H1 (cell line): ENCODE data around the gene TBC1D4. TPM values are rescaled to one million over a fixed set of nuclear protein-coding genes. Genes with fewer than 3 reads are reported as not detected.
"Not testable (repeated sequence)": the region's sequence is repeated elsewhere in the genome, so short reads cannot be mapped to it uniquely, and the experiment has no call there.

Experiments used
- CTCF ChIA-PET: fragments of 300-600 bp; sonication (Branson Sonifier 250); formaldehyde crosslinking; loops from one replicate; lab custom pipeline; 2021; ENCODE audit not compliant: partially characterized antibody; lab: Charles Lee
- POLR2A ChIA-PET: fragments of 300-600 bp; sonication (Branson Sonifier 250); formaldehyde crosslinking; loops from one replicate; lab custom pipeline; 2021; ENCODE audit warnings: inconsistent platforms; ENCODE audit not compliant: partially characterized antibody; lab: Charles Lee
- DNase-seq, 2 experiments: peaks; one replicate each; pipeline versions ENCODE4 v3.0.0 to v3.0.0-alpha.2; 2010 to 2022; ENCODE audit warnings: low spot score in 2 of 2, low read depth in 1 of 2, mixed read lengths in 1 of 2
- FAIRE-seq: peaks from 2 replicates; lab custom pipeline; 2011; peaks lifted over from hg19 to GRCh38; lab: Jason Lieb, UNC
- H2AFZ ChIP-seq: 2 replicates; pipeline ENCODE4 v1.8.1; 2012; ENCODE audit warnings: low read length, inconsistent platforms
- H2AK5ac ChIP-seq: 2 replicates; pipeline ENCODE4 v1.6.1; 2013; ENCODE audit warnings: low read depth, low read length
- H2BK120ac ChIP-seq: replicated peaks from 2 replicates; pipeline ENCODE3; 2013; ENCODE audit warnings: low read depth, low read length, inconsistent platforms
- H2BK12ac ChIP-seq: 2 replicates; pipeline ENCODE4 v1.6.1; 2013; ENCODE audit warnings: low read depth, low read length
- H2BK15ac ChIP-seq: 2 replicates; pipeline ENCODE4 v1.6.1; 2013; ENCODE audit warnings: low read length
- H2BK20ac ChIP-seq: 2 replicates; pipeline ENCODE4 v1.6.1; 2013; ENCODE audit warnings: low read length
- H2BK5ac ChIP-seq: 2 replicates; pipeline ENCODE4 v1.6.1; 2013; ENCODE audit warnings: low read depth, low read length
- H3K14ac ChIP-seq: 2 replicates; pipeline ENCODE4 v1.6.1; 2013; ENCODE audit warnings: inconsistent platforms; ENCODE audit not compliant: insufficient read length
- H3K18ac ChIP-seq: 2 replicates; pipeline ENCODE4 v1.6.1; 2013; ENCODE audit warnings: low read length; ENCODE audit errors: extremely low read depth
- H3K23ac ChIP-seq: 2 replicates; pipeline ENCODE4 v1.6.1; 2013; ENCODE audit warnings: inconsistent platforms; ENCODE audit not compliant: insufficient read length
- H3K23me2 ChIP-seq: 2 replicates; pipeline ENCODE4 v1.6.1; 2013; ENCODE audit warnings: low read depth, low read length
- H3K27ac ChIP-seq: 2 replicates; pipeline ENCODE4 v1.6.1; 2011; ENCODE audit warnings: low read depth, low read length, inconsistent platforms
- H3K27me3 ChIP-seq, 4 experiments: replicated peaks in 1 of 4; 1 replicate in 1 of 4; 2 replicates in 3 of 4; pipeline versions ENCODE4 v1.6.1 to v1.8.1; 2011 to 2013; ENCODE audit warnings: low read length in 3 of 4, mild to moderate bottlenecking in 3 of 4, inconsistent platforms in 2 of 4, mixed read lengths in 2 of 4, moderate library complexity in 1 of 4; ENCODE audit not compliant: control insufficient read depth in 3 of 4, insufficient read depth in 3 of 4; ENCODE audit errors: extremely low read depth in 1 of 4
- H3K36me3 ChIP-seq, 4 experiments: 2 replicates each; pipeline versions ENCODE4 v1.6.1 to v1.8.1; 2011 to 2013; ENCODE audit warnings: mild to moderate bottlenecking in 4 of 4, low read length in 3 of 4, moderate library complexity in 2 of 4, control low read depth in 1 of 4, inconsistent platforms in 1 of 4; ENCODE audit not compliant: insufficient read depth in 4 of 4, control insufficient read depth in 2 of 4
- H3K4ac ChIP-seq: replicated peaks from 2 replicates; pipeline ENCODE3; 2013; ENCODE audit warnings: low read length, low read depth, mixed read lengths, inconsistent platforms; ENCODE audit not compliant: insufficient read length
- H3K4me1 ChIP-seq, 4 experiments: replicated peaks in 1 of 4; 1 replicate in 1 of 4; 2 replicates in 3 of 4; pipeline versions ENCODE4 v1.6.1 to v1.8.1; 2011 to 2013; ENCODE audit warnings: low read length in 3 of 4, inconsistent platforms in 2 of 4, mixed read lengths in 1 of 4; ENCODE audit not compliant: insufficient read depth in 4 of 4, control insufficient read depth in 3 of 4
- H3K4me2 ChIP-seq, 2 experiments: 2 replicates each; pipeline versions ENCODE4 v1.6.1 to v1.8.1; 2011 to 2013; ENCODE audit warnings: low read depth in 2 of 2, low read length in 2 of 2, control low read depth in 1 of 2, inconsistent platforms in 1 of 2, mild to moderate bottlenecking in 1 of 2; ENCODE audit not compliant: insufficient read depth in 1 of 2
- H3K4me3 ChIP-seq, 4 experiments: fragments of 200-600, 300-600 bp in 1 of 4; sonication (generic), shearing (Covaris generic), sonication (Bioruptor Twin) in 1 of 4; 2 replicates each; pipeline versions ENCODE4 v1.5.1 to v1.8.1; 2011 to 2016; ENCODE audit warnings: low read length in 4 of 4, low read depth in 3 of 4, control low read depth in 2 of 4, inconsistent platforms in 2 of 4, mild to moderate bottlenecking in 2 of 4, mixed read lengths in 1 of 4, moderate library complexity in 1 of 4; ENCODE audit not compliant: insufficient read depth in 2 of 4; ENCODE audit errors: extremely low read depth in 1 of 4
- H3K56ac ChIP-seq: replicated peaks from 2 replicates; pipeline ENCODE3; 2013; ENCODE audit warnings: low read depth, mild to moderate bottlenecking, mixed read lengths, low read length, inconsistent platforms; ENCODE audit not compliant: insufficient read length
- H3K79me1 ChIP-seq: 2 replicates; pipeline ENCODE4 v1.6.1; 2013; ENCODE audit warnings: low read depth, low read length, control low read depth
- H3K79me2 ChIP-seq, 2 experiments: 2 replicates each; pipeline versions ENCODE4 v1.6.1 to v1.8.1; 2012 to 2013; ENCODE audit warnings: low read length in 2 of 2, mild to moderate bottlenecking in 2 of 2, inconsistent platforms in 1 of 2; ENCODE audit not compliant: insufficient read depth in 2 of 2, control insufficient read depth in 1 of 2
- H3K9ac ChIP-seq, 4 experiments: replicated peaks in 1 of 4; 1 replicate in 1 of 4; 2 replicates in 3 of 4; pipeline versions ENCODE4 v1.6.1 to v1.8.1; 2011 to 2013; ENCODE audit warnings: low read depth in 3 of 4, low read length in 3 of 4, control low read depth in 2 of 4, mild to moderate bottlenecking in 2 of 4, moderate library complexity in 2 of 4, inconsistent platforms in 1 of 4; ENCODE audit errors: extremely low read depth in 1 of 4
- H3K9me3 ChIP-seq, 2 experiments: 2 replicates each; pipeline versions ENCODE4 v1.6.1 to v1.8.1; 2012 to 2013; ENCODE audit warnings: mild to moderate bottlenecking in 2 of 2, moderate library complexity in 2 of 2, control low read depth in 1 of 2, inconsistent platforms in 1 of 2, low read depth in 1 of 2, low read length in 1 of 2, mixed read lengths in 1 of 2; ENCODE audit not compliant: insufficient read depth in 2 of 2
- H4K20me1 ChIP-seq, 2 experiments: replicated peaks in 1 of 2; 2 replicates each; pipeline versions ENCODE3 to v1.8.1; 2011 to 2013; ENCODE audit warnings: inconsistent platforms in 2 of 2, low read length in 2 of 2, mild to moderate bottlenecking in 1 of 2; ENCODE audit not compliant: insufficient read depth in 2 of 2, control insufficient read depth in 1 of 2
- H4K5ac ChIP-seq: 2 replicates; pipeline ENCODE4 v1.6.1; 2013; ENCODE audit warnings: low read length, low read depth, mixed read lengths, inconsistent platforms; ENCODE audit not compliant: insufficient read length
- H4K8ac ChIP-seq: 2 replicates; pipeline ENCODE4 v1.8.0; 2013; ENCODE audit warnings: mild to moderate bottlenecking, moderate library complexity, low read length, inconsistent platforms; ENCODE audit not compliant: insufficient read depth; ENCODE audit errors: extremely low read depth
- H4K91ac ChIP-seq: replicated peaks from 2 replicates; pipeline ENCODE3; 2013; ENCODE audit warnings: low read length, mixed read lengths, inconsistent platforms; ENCODE audit not compliant: insufficient read length
- WGBS, 2 experiments: shearing (Covaris generic) in 1 of 2; methylation state at CpG; one replicate each; pipeline versions ENCODE4 v1.1.6 to v1.1.7; 2013 to 2015; ENCODE audit warnings: low lambda C conversion rate in 2 of 2, mixed read lengths in 2 of 2, inconsistent platforms in 1 of 2, low coverage in 1 of 2, missing lambda C conversion rate in 1 of 2; ENCODE audit not compliant: insufficient replicate concordance in 2 of 2, insufficient coverage in 1 of 2, insufficient read length in 1 of 2; ENCODE audit errors: extremely low coverage in 1 of 2, missing lambda C conversion rate in 1 of 2; 5-methylcytosine and 5-hydroxymethylcytosine counted together
- polyA plus RNA-seq, 7 experiments: library from polyadenylated mRNA; depleted of rRNA in 3 of 7; stranded (reverse) in 5 of 7; unstranded in 2 of 7; fragments of >200 nt in 5 of 7; fragments of 200-250 nt in 2 of 7; gene quantifications; 1 replicate in 5 of 7; 2 replicates in 1 of 7; 4 replicates in 1 of 7; pipeline versions ENCODE4 v1.2.1 to v1.2.3, GENCODE V29; 2011 to 2013; ENCODE audit warnings: missing spikeins in 2 of 7, mixed read lengths in 2 of 7
- total RNA-seq: library from RNA; stranded (reverse); fragmentation: NEBNext Ultra II Directional; extraction: Animal tissue kit (Norgen Biotek cat#: 25700); gene quantifications from 2 replicates; pipeline ENCODE4 v1.2.1, GENCODE V29; 2021

The TBC1D4 gene
- total and polyA plus RNA-seq, 2 of the 8 experiments (the other 6 are each of a cell fraction or from before 2014, with no cell fraction given) = 16.7 to 39.0 TPM

GRCh38 chr13:75268481-75268880 is 213.5 kb downstream of the TBC1D4 start:
- H2BK15ac ChIP-seq, H4K91ac ChIP-seq, H2BK120ac ChIP-seq, H3K4ac ChIP-seq, H3K23ac ChIP-seq, H3K4me1 ChIP-seq, H2AK5ac ChIP-seq, H3K27ac ChIP-seq, H2BK20ac ChIP-seq, H3K18ac ChIP-seq, H3K14ac ChIP-seq, H3K9me3 ChIP-seq, H4K5ac ChIP-seq, H2BK12ac ChIP-seq, H3K79me1 ChIP-seq, H4K8ac ChIP-seq, FAIRE-seq, H3K56ac ChIP-seq, H3K9ac ChIP-seq, H4K20me1 ChIP-seq, H3K36me3 ChIP-seq, H3K79me2 ChIP-seq, DNase-seq, POLR2A ChIA-PET, H3K23me2 ChIP-seq, H3K4me3 ChIP-seq, H3K27me3 ChIP-seq, H3K4me2 ChIP-seq, H2AFZ ChIP-seq, H2BK5ac ChIP-seq: not testable (repeated sequence)
- CTCF ChIA-PET = interaction anchor here (0.6 kb wide), 1 partner anchor 123 kb away, joined by 3 read pairs; no protein-coding TSS in a partner anchor
- 99% methylated on average over 24 of the region's 24 CpGs; no CpG with 5 or more reads in 1 of the 2 experiments for WGBS, 2 experiments
